BE2C (cell line): ENCODE data around the gene CCDC152.

ENCODE experiments used
- DNase-seq: peaks from one replicate; pipeline ENCODE4 v3.0.0-alpha.2; 2020
- H3K27me3 ChIP-seq: fragments of 250-450 bp; sonication (Bioruptor Pico); 2 replicates; pipeline ENCODE4 v1.5.1; 2020; ENCODE audit warnings: mild to moderate bottlenecking
- H3K36me3 ChIP-seq: fragments of 250-450 bp; sonication (Bioruptor Pico); 2 replicates; pipeline ENCODE4 v1.5.1; 2020; ENCODE audit warnings: mild to moderate bottlenecking
- H3K4me1 ChIP-seq: fragments of 250-450 bp; sonication (Bioruptor Pico); 2 replicates; pipeline ENCODE4 v1.5.1; 2020
- H3K4me3 ChIP-seq: 2 replicates; pipeline ENCODE4 v1.5.1; 2011; ENCODE audit warnings: low read depth, low read length
- H3K9me3 ChIP-seq: fragments of 250-450 bp; sonication (Bioruptor Pico); 2 replicates; pipeline ENCODE4 v1.5.1; 2020
- TF ChIP-seq, protein P1 (sequence below): IDR thresholded peaks from 2 replicates; pipeline ENCODE4 v1.5.1; 2012; ENCODE audit warnings: mild to moderate bottlenecking, low read depth, low read length

CCDC152 gene

DNA sequence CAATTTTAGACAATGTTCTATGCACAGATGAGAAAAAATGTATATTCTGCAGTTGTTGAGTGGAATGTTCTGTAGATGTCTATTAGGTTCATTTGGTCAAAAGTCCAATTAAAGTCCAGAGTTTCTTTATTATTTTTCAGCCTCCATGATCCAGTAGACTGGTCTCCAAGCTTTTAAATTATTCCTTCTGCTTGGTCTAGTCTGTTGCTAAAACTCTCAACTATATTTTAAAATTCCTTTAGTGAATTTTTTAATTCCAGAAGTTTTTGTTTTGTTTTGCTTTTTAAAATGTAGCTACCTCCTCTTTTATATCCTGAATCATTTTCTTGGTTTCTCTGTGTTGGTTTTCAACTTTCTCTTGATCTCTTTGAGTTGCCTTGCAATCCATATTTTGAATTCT lies 30.5 kb downstream of the CCDC152 start:
- Histone ChIP-seq H3K36me3 (no peaks in the 10 kb centered on the region), H3K4me1 (no peaks in the 10 kb centered on the region), H3K4me3 (no peak overlapping the region), H3K27me3 (no peaks in the 10 kb centered on the region), H3K9me3 (no peaks in the 10 kb centered on the region)
- TF ChIP-seq, protein P1, sequence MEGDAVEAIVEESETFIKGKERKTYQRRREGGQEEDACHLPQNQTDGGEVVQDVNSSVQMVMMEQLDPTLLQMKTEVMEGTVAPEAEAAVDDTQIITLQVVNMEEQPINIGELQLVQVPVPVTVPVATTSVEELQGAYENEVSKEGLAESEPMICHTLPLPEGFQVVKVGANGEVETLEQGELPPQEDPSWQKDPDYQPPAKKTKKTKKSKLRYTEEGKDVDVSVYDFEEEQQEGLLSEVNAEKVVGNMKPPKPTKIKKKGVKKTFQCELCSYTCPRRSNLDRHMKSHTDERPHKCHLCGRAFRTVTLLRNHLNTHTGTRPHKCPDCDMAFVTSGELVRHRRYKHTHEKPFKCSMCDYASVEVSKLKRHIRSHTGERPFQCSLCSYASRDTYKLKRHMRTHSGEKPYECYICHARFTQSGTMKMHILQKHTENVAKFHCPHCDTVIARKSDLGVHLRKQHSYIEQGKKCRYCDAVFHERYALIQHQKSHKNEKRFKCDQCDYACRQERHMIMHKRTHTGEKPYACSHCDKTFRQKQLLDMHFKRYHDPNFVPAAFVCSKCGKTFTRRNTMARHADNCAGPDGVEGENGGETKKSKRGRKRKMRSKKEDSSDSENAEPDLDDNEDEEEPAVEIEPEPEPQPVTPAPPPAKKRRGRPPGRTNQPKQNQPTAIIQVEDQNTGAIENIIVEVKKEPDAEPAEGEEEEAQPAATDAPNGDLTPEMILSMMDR = no peak
- no peak for DNase-seq

- TF ChIP-seq, protein P1 = no peak
- DNase-seq = no peak
- Histone ChIP-seq H3K9me3 (no peaks in the 10 kb centered on the region; the same call in 1 of the 2 replicates), H3K4me3 (no peak overlapping the region), H3K36me3 (no peaks in the 10 kb centered on the region), H3K27me3 (no peaks in the 10 kb centered on the region), H3K4me1 (no peaks in the 10 kb centered on the region)
Measured at GRCh38 chr5:42787845-42788244, 31.2 kb downstream of the CCDC152 start.

- no peak for DNase-seq
- Histone ChIP-seq H3K4me3 (no peak overlapping the region), H3K36me3 (no peaks in the 10 kb centered on the region)
Measured at GRCh38 chr5:42791151-42791550, 34.5 kb downstream of the CCDC152 start.

GRCh38 chr5:42798284-42799240 lies 41.9 kb downstream of the CCDC152 start:
- Histone ChIP-seq H3K9me3 (no peaks in the 10 kb centered on the region), H3K4me1 (no peaks in the 10 kb centered on the region), H3K27me3 (no peaks in the 10 kb centered on the region; the same call in 1 of the 2 replicates), H3K4me3 (no peak overlapping the region), H3K36me3 (no peaks in the 10 kb centered on the region)
- TF ChIP-seq, protein P1 = no peak
- no peak for DNase-seq

More at GRCh38 chr5:42791151-42791550, 34.5 kb downstream of the CCDC152 start:
- Histone ChIP-seq H3K27me3 (no peaks in the 10 kb centered on the region), H3K4me1 (no peaks in the 10 kb centered on the region), H3K9me3 (no peaks in the 10 kb centered on the region; the same call in 1 of the 2 replicates)
- TF ChIP-seq, protein P1 = no peak

- no peaks in the 10 kb centered on the region for H3K4me1 ChIP-seq
- no peak overlapping the region for H3K4me3 ChIP-seq
- H3K9me3 ChIP-seq = no peaks in the 10 kb centered on the region
- no peaks in the 10 kb centered on the region for H3K36me3 ChIP-seq
- TF ChIP-seq, protein P1 = no peak
- no peak for DNase-seq
- H3K27me3 ChIP-seq = peaks cover 4% of the 10 kb centered on the region
Measured at GRCh38 chr5:42799241-42799608, 42.6 kb downstream of the CCDC152 start.

- no peak for DNase-seq
- Histone ChIP-seq H3K9me3 (no peaks in the 10 kb centered on the region), H3K36me3 (no peaks in the 10 kb centered on the region), H3K4me3 (no peak overlapping the region), H3K4me1 (no peaks in the 10 kb centered on the region), H3K27me3 (peaks cover 4% of the 10 kb centered on the region)
- TF ChIP-seq, protein P1 = no peak
Measured at GRCh38 chr5:42799668-42800114, 43.1 kb downstream of the CCDC152 start.
